Hepatocyte (in vitro differentiated cells): ENCODE results near the gene CBFA2T3. TPM values are rescaled to one million over a fixed set of nuclear protein-coding genes. Genes with fewer than 3 reads are reported as not detected.

Source experiments
- DNase-seq: peaks from one replicate; pipeline ENCODE4 v3.0.0-alpha.2; 2016; ENCODE audit warnings: low spot score
- H2AFZ ChIP-seq: fragments of 200-600 bp; sonication (generic); 2 replicates; pipeline ENCODE4 v1.6.0; 2016; ENCODE audit warnings: antibody characterized with exemption, mild to moderate bottlenecking
- H3K27ac ChIP-seq: fragments of 200-600 bp; sonication (generic); 2 replicates; pipeline ENCODE4 v1.5.1; 2016; ENCODE audit warnings: mild to moderate bottlenecking
- H3K27me3 ChIP-seq: fragments of 200-600 bp; sonication (generic); 2 replicates; pipeline ENCODE4 v1.6.1; 2016
- H3K36me3 ChIP-seq: fragments of 200-600 bp; sonication (generic); replicated peaks from 2 replicates; pipeline ENCODE4 v1.5.1; 2016; ENCODE audit warnings: low read depth; ENCODE audit not compliant: insufficient read depth
- H3K4me1 ChIP-seq: fragments of 200-600 bp; sonication (generic); 2 replicates; pipeline ENCODE4 v1.5.1; 2016; ENCODE audit warnings: mild to moderate bottlenecking, moderate library complexity; ENCODE audit not compliant: insufficient read depth
- H3K4me2 ChIP-seq: fragments of 200-600 bp; sonication (generic); 2 replicates; pipeline ENCODE4 v1.6.0; 2016
- H3K4me3 ChIP-seq: fragments of 200-600 bp; sonication (generic); 2 replicates; pipeline ENCODE4 v1.5.1; 2016; ENCODE audit warnings: mild to moderate bottlenecking
- H3K79me2 ChIP-seq: fragments of 200-600 bp; sonication (generic); 2 replicates; pipeline ENCODE4 v1.6.0; 2017; ENCODE audit warnings: mild to moderate bottlenecking
- H3K9me2 ChIP-seq: fragments of 200-600 bp; sonication (generic); replicated peaks from 2 replicates; pipeline ENCODE4 v1.6.0; 2017; ENCODE audit warnings: mild to moderate bottlenecking; ENCODE audit not compliant: insufficient read depth
- H3K9me3 ChIP-seq: fragments of 200-600 bp; sonication (generic); 2 replicates; pipeline ENCODE4 v1.5.1; 2016; ENCODE audit warnings: low read depth, mild to moderate bottlenecking
- H4K20me1 ChIP-seq: fragments of 200-600 bp; sonication (generic); 2 replicates; pipeline ENCODE4 v1.6.0; 2016; ENCODE audit warnings: mild to moderate bottlenecking; ENCODE audit not compliant: insufficient read depth, poor library complexity, severe bottlenecking
- CTCF ChIP-seq: fragments of 200-600 bp; sonication (generic); IDR thresholded peaks from 2 replicates; pipeline ENCODE4 v1.5.1; 2016; ENCODE audit warnings: antibody characterized with exemption, mild to moderate bottlenecking; ENCODE audit not compliant: poor library complexity
- EZH2 ChIP-seq: fragments of 200-600 bp; sonication (generic); IDR thresholded peaks from 2 replicates; pipeline ENCODE4 v1.6.1; 2016; ENCODE audit warnings: antibody characterized with exemption, mild to moderate bottlenecking, borderline replicate concordance
- EZH2phosphoT487 ChIP-seq: fragments of 200-600 bp; sonication (generic); IDR thresholded peaks from one replicate; pipeline ENCODE4 v1.6.1; 2018; ENCODE audit warnings: antibody characterized with exemption, mild to moderate bottlenecking, low read depth, moderate library complexity; ENCODE audit not compliant: unreplicated experiment, severe bottlenecking
- WGBS: methylation state at CpG from one replicate; pipeline ENCODE4 v1.1.6; 2016; ENCODE audit warnings: low lambda C conversion rate; ENCODE audit errors: missing lambda C conversion rate; 5-methylcytosine and 5-hydroxymethylcytosine counted together
- polyA plus RNA-seq: library from polyadenylated mRNA; unstranded; fragments of >200 nt; fragmentation: Nextera tagmentation; extraction: Ambion mirVana; gene quantifications from 2 replicates; pipeline ENCODE4 v1.2.1, GENCODE V29; 2016
- total RNA-seq: library from RNA; depleted of rRNA; stranded (reverse); fragments of >200 nt; gene quantifications from 2 replicates; pipeline ENCODE4 v1.2.3, GENCODE V29; 2014

CBFA2T3 gene
- total and polyA plus RNA-seq, 2 experiments from 2014 or later, result 0.07 to 1.5 TPM

- Histone ChIP-seq H3K4me1 (peaks cover 26% of the 10 kb centered on the region), H3K79me2 (no peaks in the 10 kb centered on the region), H4K20me1 (no peaks in the 10 kb centered on the region), H3K9me2 (no peaks in the 10 kb centered on the region), H2AFZ (no peak overlapping the region), H3K27ac (no peak overlapping the region), H3K36me3 (no peaks in the 10 kb centered on the region), H3K4me3 (no peak overlapping the region), H3K9me3 (no peaks in the 10 kb centered on the region), H3K27me3 (no peaks in the 10 kb centered on the region), H3K4me2 (no peak overlapping the region)
- WGBS, result 81% methylated on average over 34 of the region's 37 CpGs
- DNase-seq, result no peak
- TF ChIP-seq CTCF (no peak), EZH2phosphoT487 (no peak), EZH2 (no peak)
Measured at GRCh38 chr16:88923926-88924833, 52.8 kb downstream of the CBFA2T3 start.

- WGBS, result 85% methylated on average over 17 of the region's 17 CpGs
- no peaks in the 10 kb centered on the region for H3K79me2 ChIP-seq
- no peak overlapping the region for H3K4me3 ChIP-seq
- no peaks in the 10 kb centered on the region for H3K9me2 ChIP-seq
- H3K4me2 ChIP-seq, result no peak overlapping the region
- H3K9me3 ChIP-seq, result no peaks in the 10 kb centered on the region
- H3K36me3 ChIP-seq, result no peaks in the 10 kb centered on the region
- H3K4me1 ChIP-seq, result peaks cover 22% of the 10 kb centered on the region
- TF ChIP-seq EZH2phosphoT487, result no peak
- TF ChIP-seq EZH2, result no peak
- no peak for TF ChIP-seq CTCF
- no peak overlapping the region for H3K27ac ChIP-seq
- H3K27me3 ChIP-seq, result no peaks in the 10 kb centered on the region
- no peak for DNase-seq
- H2AFZ ChIP-seq, result no peak overlapping the region
- no peaks in the 10 kb centered on the region for H4K20me1 ChIP-seq
Measured at GRCh38 chr16:88923450-88923849, 53.6 kb downstream of the CBFA2T3 start.

- Histone ChIP-seq H2AFZ (no peak overlapping the region), H3K9me2 (no peaks in the 10 kb centered on the region), H3K4me2 (no peak overlapping the region), H3K27ac (no peak overlapping the region), H3K27me3 (no peaks in the 10 kb centered on the region), H3K36me3 (no peaks in the 10 kb centered on the region), H3K79me2 (no peaks in the 10 kb centered on the region), H3K4me1 (peaks cover 24% of the 10 kb centered on the region), H3K9me3 (no peaks in the 10 kb centered on the region), H3K4me3 (no peak overlapping the region), H4K20me1 (no peaks in the 10 kb centered on the region)
- 90% methylated on average over 22 of the region's 22 CpGs for WGBS
- TF ChIP-seq EZH2, result no peak
- TF ChIP-seq EZH2phosphoT487, result no peak
- TF ChIP-seq CTCF, result no peak
- no peak for DNase-seq
Measured at GRCh38 chr16:88922826-88923410, 54.1 kb downstream of the CBFA2T3 start.
